GM12878 (cell line): ENCODE data around the gene TRERF1.

Experiments used
- CHD2 ChIP-seq: IDR thresholded peaks from 2 replicates; pipeline ENCODE4 v1.6.1; 2011; ENCODE audit warnings: low read depth, low read length, improper control_type of control experiment, borderline replicate concordance
- CTCF ChIP-seq, 3 experiments: IDR thresholded peaks in 2 of 3; conservative IDR thresholded peaks in 1 of 3; 2 replicates each; pipeline ENCODE4 v1.5.1; 2011; ENCODE audit warnings: low read depth in 3 of 3, low read length in 3 of 3, mild to moderate bottlenecking in 3 of 3, control low read depth in 2 of 3, moderate library complexity in 2 of 3, inconsistent platforms in 1 of 3, mixed read lengths in 1 of 3; ENCODE audit not compliant: control insufficient read depth in 2 of 3, insufficient read depth in 1 of 3; ENCODE audit errors: extremely low read depth in 1 of 3
- GABPA ChIP-seq: IDR thresholded peaks from 2 replicates; pipeline ENCODE4 v1.6.1; 2014; ENCODE audit warnings: antibody characterized with exemption, low read depth, mild to moderate bottlenecking, inconsistent platforms
- POU2F2 ChIP-seq: IDR thresholded peaks from 3 replicates; pipeline ENCODE4 v1.6.1; 2011; ENCODE audit warnings: low read depth, mild to moderate bottlenecking, low read length, borderline replicate concordance
- SMC3 ChIP-seq: IDR thresholded peaks from 2 replicates; pipeline ENCODE4 v1.6.1; 2011; ENCODE audit warnings: low read length, improper control_type of control experiment, borderline replicate concordance
- ZNF274 ChIP-seq: IDR thresholded peaks from one replicate; pipeline ENCODE4 v1.8.0; 2011; ENCODE audit not compliant: insufficient read length, insufficient read depth
- ZSCAN29 ChIP-seq: fragments of 450-650 bp; IDR thresholded peaks from 2 replicates; pipeline ENCODE4 v1.6.1; 2017; ENCODE audit warnings: mild to moderate bottlenecking, moderate library complexity

GRCh38 chr6:42417641-42418112 is 34.0 kb downstream of the TRERF1 start:
- TF ChIP-seq ZNF274 (no peak), SMC3 (no peak), GABPA (no peak), POU2F2 (no peak), ZSCAN29 (no peak), CTCF (IDR thresholded peaks at IDR 0.05 in 2 of 3, conservative IDR thresholded peaks at IDR 0.05 in 1 of 3; ENCODE audit: control insufficient read depth in 2 of 3, extremely low read depth in 1 of 3, insufficient read depth in 1 of 3, low read depth in 3 of 3, low read length in 3 of 3) (no peak), CHD2 (no peak)
